Astrocyte of the cerebellum (primary cell): ENCODE results near the gene TSPEAR.
A peak's percentile ranks its signal among the peaks of the same experiment; 100 is the strongest.
"Not testable (repeated sequence)": the region's sequence is repeated elsewhere in the genome, so short reads cannot be mapped to it uniquely, and the experiment has no call there.

Source experiments
- DNase-seq: peaks from one replicate; pipeline ENCODE4 v3.0.0-alpha.2; 2011; ENCODE audit warnings: low read depth
- H3K4me3 ChIP-seq: 2 replicates; pipeline ENCODE4 v1.5.1; 2011; ENCODE audit warnings: mild to moderate bottlenecking, low read depth, low read length, moderate library complexity
- CTCF ChIP-seq: IDR thresholded peaks from 2 replicates; pipeline ENCODE4 v1.5.1; 2012; ENCODE audit warnings: low read length, low read depth, moderate library complexity, mild to moderate bottlenecking; ENCODE audit errors: missing control alignments
- in situ Hi-C: cut with HindIII; loops from 2 replicates; pipeline ENCODE4 v1.10.0; 2017; ENCODE audit warnings: low sequenced_read_pairs

TSPEAR gene

GRCh38 chr21:44483288-44484237, 227.8 kb downstream of the TSPEAR start:
- in situ Hi-C loops = loop anchor here (25.0 kb wide), 1 partner anchor 96 kb away; no protein-coding TSS in a partner anchor
- TF ChIP-seq CTCF = no peak
- H3K4me3 ChIP-seq = no peak overlapping the region
- no peak for DNase-seq

- H3K4me3 ChIP-seq = no peak overlapping the region
- DNase-seq = no peak
- in situ Hi-C loops = loop anchor here (25.0 kb wide), 1 partner anchor 95 kb away; no protein-coding TSS in a partner anchor
- no peak for TF ChIP-seq CTCF
Observed at GRCh38 chr21:44482581-44483287, 228.6 kb downstream of the TSPEAR start.

GRCh38 chr21:44480200-44481053, 230.9 kb downstream of the TSPEAR start:
- DNase-seq = no peak
- in situ Hi-C loops = loop anchor here (25.0 kb wide), 1 partner anchor 93 kb away; no protein-coding TSS in a partner anchor
- no peak overlapping the region for H3K4me3 ChIP-seq
- no peak for TF ChIP-seq CTCF

- H3K4me3 ChIP-seq, DNase-seq: not testable (repeated sequence)
- in situ Hi-C loops = loop anchor here (25.0 kb wide), 1 partner anchor 92 kb away; no protein-coding TSS in a partner anchor
- TF ChIP-seq CTCF = peak; percentile 60
Observed at GRCh38 chr21:44479556-44480199, 231.7 kb downstream of the TSPEAR start.

GRCh38 chr21:44478801-44479167, 232.6 kb downstream of the TSPEAR start:
- no peak for DNase-seq
- H3K4me3 ChIP-seq = no peak overlapping the region
- no peak for TF ChIP-seq CTCF
- in situ Hi-C loops = loop anchor here (25.0 kb wide), 1 partner anchor 91 kb away; no protein-coding TSS in a partner anchor
